ENCODE results near the gene LYST. TPM values are rescaled to one million over a fixed set of nuclear protein-coding genes. Genes with fewer than 3 reads are reported as not detected.

The LYST gene
- total and polyA plus RNA-seq, 2 of the 8 experiments (the other 6 are each of a cell fraction or from before 2014, with no cell fraction given): 0.29 to 0.58 TPM

GRCh38 chr1:235735621-235736020 lies 131.1 kb downstream of the LYST start:
- Histone ChIP-seq H4K91ac (replicated peaks; ENCODE audit: insufficient read length, low read length) (no peak overlapping the region), H3K36me3 (ENCODE audit: control insufficient read depth in 2 of 4, insufficient read depth in 4 of 4, low read length in 3 of 4) (no peaks in the 10 kb centered on the region), H2BK15ac (ENCODE audit: low read length) (no peak overlapping the region), H4K5ac (ENCODE audit: insufficient read length, low read depth, low read length) (no peak overlapping the region), H3K56ac (replicated peaks; ENCODE audit: insufficient read length, low read depth, low read length) (no peak overlapping the region), H3K27me3 (replicated peaks in 1 of 4; ENCODE audit: control insufficient read depth in 3 of 4, extremely low read depth in 1 of 4, insufficient read depth in 3 of 4, low read length in 3 of 4) (no peaks in the 10 kb centered on the region), H2AK5ac (ENCODE audit: low read depth, low read length) (no peak overlapping the region), H3K9ac (replicated peaks in 1 of 4; ENCODE audit: extremely low read depth in 1 of 4, low read depth in 3 of 4, low read length in 3 of 4) (no peak overlapping the region), H3K23ac (ENCODE audit: insufficient read length) (no peak overlapping the region), H3K23me2 (ENCODE audit: low read depth, low read length) (no peaks in the 10 kb centered on the region), H2BK20ac (ENCODE audit: low read length) (no peak overlapping the region), H3K79me1 (ENCODE audit: low read depth, low read length) (no peaks in the 10 kb centered on the region), H2BK5ac (ENCODE audit: low read depth, low read length) (no peak overlapping the region), H3K18ac (ENCODE audit: extremely low read depth, low read length) (no peak overlapping the region), H4K8ac (ENCODE audit: extremely low read depth, insufficient read depth, low read length) (no peak overlapping the region), H3K4me1 (replicated peaks in 1 of 4; ENCODE audit: control insufficient read depth in 3 of 4, insufficient read depth in 4 of 4, low read length in 3 of 4) (no peaks in the 10 kb centered on the region), H3K79me2 (ENCODE audit: control insufficient read depth in 1 of 2, insufficient read depth in 2 of 2, low read length in 2 of 2) (no peaks in the 10 kb centered on the region), H2AFZ (ENCODE audit: low read length) (no peak overlapping the region), H2BK120ac (replicated peaks; ENCODE audit: low read depth, low read length) (no peak overlapping the region), H3K14ac (ENCODE audit: insufficient read length) (no peak overlapping the region), H3K4me2 (ENCODE audit: insufficient read depth in 1 of 2, low read depth in 2 of 2, low read length in 2 of 2) (no peak overlapping the region), H4K20me1 (replicated peaks in 1 of 2; ENCODE audit: control insufficient read depth in 1 of 2, insufficient read depth in 2 of 2, low read length in 2 of 2) (no peaks in the 10 kb centered on the region), H3K27ac (ENCODE audit: low read depth, low read length) (no peak overlapping the region), H3K4me3 (ENCODE audit: extremely low read depth in 1 of 4, insufficient read depth in 2 of 4, low read depth in 3 of 4, low read length in 4 of 4) (no peak overlapping the region), H3K4ac (replicated peaks; ENCODE audit: insufficient read length, low read depth, low read length) (no peak overlapping the region), H2BK12ac (ENCODE audit: low read depth, low read length) (no peak overlapping the region), H3K9me3 (ENCODE audit: insufficient read depth in 2 of 2, low read depth in 1 of 2, low read length in 1 of 2) (no peaks in the 10 kb centered on the region)
- DNase-seq (ENCODE audit: low read depth in 1 of 2, low spot score in 2 of 2) (no peak), FAIRE-seq (no peak)
- WGBS, 2 experiments (ENCODE audit: extremely low coverage in 1 of 2, insufficient coverage in 1 of 2, insufficient read length in 1 of 2, insufficient replicate concordance in 2 of 2, low coverage in 1 of 2, low lambda C conversion rate in 2 of 2, missing lambda C conversion rate in 1 of 2): 92% methylated on average over 2 of the region's 2 CpGs; no CpG with 5 or more reads in 1 of the 2 experiments
- CTCF ChIA-PET (ENCODE audit: partially characterized antibody): interaction anchor here (1.1 to 1.6 kb wide), 2 partner anchors 135 to 222 kb away, joined by 3 read pairs; no protein-coding TSS in a partner anchor
- POLR2A ChIA-PET (ENCODE audit: partially characterized antibody): no interaction called here
- TF ChIP-seq TEAD4 (IDR thresholded peaks at IDR 0.05; ENCODE audit: low read depth, low read length) (no peak), SP2 (IDR thresholded peaks at IDR 0.05; ENCODE audit: low read length) (no peak), KDM1A (IDR thresholded peaks at IDR 0.05; ENCODE audit: borderline replicate concordance, low read length) (no peak), RAD21 (IDR thresholded peaks at IDR 0.05 in 1 of 2, conservative IDR thresholded peaks at IDR 0.05 in 1 of 2; ENCODE audit: low read depth in 2 of 2, low read length in 2 of 2) (no peak), CBX5 (IDR thresholded peaks at IDR 0.05; ENCODE audit: low read depth, low read length) (no peak), ATF2 (IDR thresholded peaks at IDR 0.05; ENCODE audit: low read length) (no peak), KDM5A (IDR thresholded peaks at IDR 0.05; ENCODE audit: low read length) (no peak), SRF (IDR thresholded peaks at IDR 0.05; ENCODE audit: low read depth, low read length) (no peak), PHF8 (conservative IDR thresholded peaks at IDR 0.05; ENCODE audit: low read depth, low read length) (no peak), RXRA (IDR thresholded peaks at IDR 0.05; ENCODE audit: insufficient read depth, low read depth, low read length) (no peak), E2F6 (IDR thresholded peaks at IDR 0.05) (no peak)

Measured in H1 (cell line).